NT2/D1 (cell line): Measurements from ENCODE around the gene PRDM15.

Source experiments
- SUZ12 ChIP-seq: IDR thresholded peaks from 2 replicates; pipeline ENCODE4 v1.6.1; 2011; ENCODE audit not compliant: insufficient read length, insufficient read depth; ENCODE audit errors: extremely low read depth
- YY1 ChIP-seq: IDR thresholded peaks from 2 replicates; pipeline ENCODE4 v1.6.1; 2011; ENCODE audit not compliant: insufficient read length, insufficient read depth
- ZNF274 ChIP-seq: IDR thresholded peaks from 2 replicates; pipeline ENCODE4 v1.6.1; 2011; ENCODE audit warnings: mild to moderate bottlenecking, low read depth, low read length

- no peak for TF ChIP-seq ZNF274
- no peak for TF ChIP-seq YY1
- no peak for TF ChIP-seq SUZ12
Measured at GRCh38 chr21:41770901-41771624, 108.1 kb downstream of the PRDM15 start.
